ENCODE results near the gene MAPK6. TPM values are rescaled to one million over a fixed set of nuclear protein-coding genes. Genes with fewer than 3 reads are reported as not detected.

Gene MAPK6
- polyA plus RNA-seq, 3 donors, result 8.6 to 11.0 (median 10.2) TPM

- Mint-ChIP-seq H3K4me3 (no peak overlapping the region), H3K27me3 (ENCODE audit: low read depth in 3 of 3) (peaks cover 0 to 2% (median 0%) of the 10 kb centered on the region in 3 donors), H3K9me3 (peaks cover 0 to 2% (median 0%) of the 10 kb centered on the region in 7 donors), H3K36me3 (no peaks in the 10 kb centered on the region), H3K4me1 (peaks cover 21% of the 10 kb centered on the region), H3K27ac (peak overlapping the region in 4 of 7 donors; percentile 22 to 76 (median 51))
- H3K27me3 ChIP-seq (ENCODE audit: control insufficient read depth in 2 of 2, insufficient read depth in 2 of 2, low read length in 2 of 2), result no peaks in the 10 kb centered on the region
- no peak for TF ChIP-seq CTCF (IDR thresholded peaks at IDR 0.05)
- H3K4me2 ChIP-seq (replicated peaks; ENCODE audit: extremely low read depth, low read length, poor library complexity, severe bottlenecking), result no peak overlapping the region
- no peaks in the 10 kb centered on the region for H4K20me1 ChIP-seq (ENCODE audit: insufficient read depth, low read length)
- 75% methylated on average over 3 of the region's 5 CpGs for WGBS (ENCODE audit: insufficient coverage)
- H3K79me2 ChIP-seq (ENCODE audit: insufficient read depth, low read length), result no peaks in the 10 kb centered on the region
- no peaks in the 10 kb centered on the region for H3K36me3 ChIP-seq (replicated peaks in 1 of 2; ENCODE audit: control insufficient read depth in 1 of 2, insufficient read depth in 2 of 2, low read length in 2 of 2)
- H3K9me3 ChIP-seq (replicated peaks in 1 of 2; ENCODE audit: control insufficient read depth in 1 of 2, insufficient read depth in 1 of 2, low read length in 2 of 2), result no peaks in the 10 kb centered on the region
- peak; percentile 56 to 82 (median 73) for DNase-seq
- intact Hi-C loops (cut with micrococcal nuclease), result no loop called here
- no peak overlapping the region for H3K4me3 ChIP-seq (replicated peaks in 1 of 3; ENCODE audit: low read depth in 2 of 3, low read length in 3 of 3)
- H2AFZ ChIP-seq (ENCODE audit: insufficient read depth, low read depth, low read length, poor library complexity, severe bottlenecking), result no peak overlapping the region
- H3K4me1 ChIP-seq (ENCODE audit: control insufficient read depth in 1 of 2, insufficient read depth in 2 of 2, low read length in 2 of 2), result peaks cover 0 to 20% of the 10 kb centered on the region in 2 donors
- H3K27ac ChIP-seq (ENCODE audit: low read depth in 1 of 2, low read length in 2 of 2), result no peak overlapping the region
- H3K9ac ChIP-seq (ENCODE audit: insufficient read depth, low read length, poor library complexity, severe bottlenecking), result no peak overlapping the region
Observed at GRCh38 chr15:52103217-52104207, 84.5 kb downstream of the MAPK6 start.

GRCh38 chr15:52104532-52105004 lies 85.5 kb downstream of the MAPK6 start:
- peak overlapping the region in 1 of 7 donors; percentile 47 for H3K27ac Mint-ChIP-seq

More at GRCh38 chr15:52104532-52105004, 85.5 kb downstream of the MAPK6 start:
- Histone ChIP-seq H3K79me2 (ENCODE audit: insufficient read depth, low read length) (no peaks in the 10 kb centered on the region), H3K27me3 (ENCODE audit: control insufficient read depth in 2 of 2, insufficient read depth in 2 of 2, low read length in 2 of 2) (no peaks in the 10 kb centered on the region), H3K4me1 (ENCODE audit: control insufficient read depth in 1 of 2, insufficient read depth in 2 of 2, low read length in 2 of 2) (peaks cover 0 to 20% of the 10 kb centered on the region in 2 donors), H2AFZ (ENCODE audit: insufficient read depth, low read depth, low read length, poor library complexity, severe bottlenecking) (no peak overlapping the region), H3K4me2 (replicated peaks; ENCODE audit: extremely low read depth, low read length, poor library complexity, severe bottlenecking) (no peak overlapping the region), H3K36me3 (replicated peaks in 1 of 2; ENCODE audit: control insufficient read depth in 1 of 2, insufficient read depth in 2 of 2, low read length in 2 of 2) (no peaks in the 10 kb centered on the region), H4K20me1 (ENCODE audit: insufficient read depth, low read length) (no peaks in the 10 kb centered on the region), H3K27ac (ENCODE audit: low read depth in 1 of 2, low read length in 2 of 2) (no peak overlapping the region), H3K9ac (ENCODE audit: insufficient read depth, low read length, poor library complexity, severe bottlenecking) (no peak overlapping the region), H3K4me3 (replicated peaks in 1 of 3; ENCODE audit: low read depth in 2 of 3, low read length in 3 of 3) (no peak overlapping the region), H3K9me3 (replicated peaks in 1 of 2; ENCODE audit: control insufficient read depth in 1 of 2, insufficient read depth in 1 of 2, low read length in 2 of 2) (no peaks in the 10 kb centered on the region)
- intact Hi-C loops (cut with micrococcal nuclease), result no loop called here
- Mint-ChIP-seq H3K9me3 (peaks cover 0 to 2% (median 0%) of the 10 kb centered on the region in 7 donors), H3K36me3 (no peaks in the 10 kb centered on the region), H3K4me3 (no peak overlapping the region), H3K4me1 (peaks cover 21% of the 10 kb centered on the region), H3K27me3 (ENCODE audit: low read depth in 3 of 3) (peaks cover 0 to 2% (median 0%) of the 10 kb centered on the region in 3 donors)
- DNase-seq, result no peak
- no peak for TF ChIP-seq CTCF (IDR thresholded peaks at IDR 0.05)
- no CpG with 5 or more reads among the region's 5 CpGs for WGBS (ENCODE audit: insufficient coverage)

Data from CD14-positive monocyte (primary cell).